Fibroblast of skin of abdomen (primary cell): ENCODE results near the gene GMDS.

Source experiments
- DNase-seq: peaks from one replicate; pipeline ENCODE4 v3.0.0-alpha.2; 2013

GMDS gene

DNA sequence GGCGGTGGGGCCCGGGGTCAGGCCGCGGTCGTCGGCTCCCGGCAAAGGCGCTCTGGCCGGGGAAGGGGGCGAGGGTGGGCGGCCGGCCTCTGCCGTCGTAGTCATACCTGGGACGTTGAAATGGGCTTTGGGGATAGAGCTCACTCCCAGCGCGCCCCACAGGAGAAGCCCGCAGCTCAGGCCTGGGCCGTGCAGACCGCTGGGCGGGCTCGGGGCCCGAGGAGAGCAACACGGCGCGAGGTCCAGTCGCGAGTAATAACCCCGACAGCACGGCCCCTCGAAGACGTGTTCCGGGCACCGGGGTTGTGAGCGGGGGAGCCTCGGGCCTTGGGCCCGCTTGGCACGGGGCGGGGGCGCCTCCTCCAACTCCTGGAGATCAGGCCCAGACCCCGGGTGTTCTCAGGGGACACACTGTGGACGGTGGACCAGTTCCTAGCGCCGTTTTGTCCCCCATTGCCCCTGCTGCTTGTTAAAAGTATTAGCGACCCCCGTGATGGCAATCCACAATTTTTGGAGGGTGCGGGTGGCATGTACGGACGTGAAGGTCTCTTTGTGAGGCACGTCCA is 624.8 kb downstream of the GMDS start:
- DNase-seq, result no peak

DNA sequence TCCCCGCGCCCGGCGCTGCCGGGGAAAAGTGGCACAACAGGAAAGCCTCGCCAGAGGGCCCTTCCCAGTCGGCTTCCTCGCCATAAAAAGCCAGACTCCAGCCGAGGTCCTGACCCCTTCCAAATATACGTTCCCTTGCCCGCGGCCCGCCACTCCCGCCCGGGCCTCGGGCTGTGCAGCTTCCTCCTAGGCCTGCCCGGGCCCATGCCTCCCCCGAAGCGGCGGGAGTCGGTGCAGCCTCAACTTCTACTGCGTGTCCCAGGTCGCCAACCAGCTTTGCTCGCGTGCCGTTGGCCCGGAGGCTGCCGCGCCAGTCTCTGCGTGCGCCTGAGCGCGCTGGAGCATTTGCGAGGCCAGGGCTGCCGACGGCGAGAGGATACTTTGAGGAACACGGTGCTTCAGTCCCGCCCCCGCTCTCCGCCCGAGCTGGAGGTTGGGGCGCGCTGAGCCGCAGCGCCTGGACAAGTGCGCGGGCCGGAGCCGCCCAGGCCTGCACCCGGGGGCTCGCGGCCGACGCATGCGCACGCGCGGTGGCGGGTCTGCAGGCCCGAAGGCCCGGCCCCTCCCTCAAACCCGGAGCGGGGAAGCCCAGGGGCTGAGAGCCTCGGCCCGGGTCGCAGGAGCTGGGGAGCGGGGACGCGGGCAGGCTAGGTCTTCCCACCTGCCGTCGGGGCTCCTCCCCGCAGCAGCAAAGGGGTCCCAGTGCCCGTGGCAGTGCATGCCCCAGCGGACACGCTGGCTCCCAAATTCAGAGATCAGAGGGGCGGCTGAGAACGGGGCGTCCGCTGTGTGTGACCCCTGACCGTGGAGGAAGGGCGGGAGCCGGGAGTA is 625.5 kb downstream of the GMDS start:
- DNase-seq, result no peak

DNA sequence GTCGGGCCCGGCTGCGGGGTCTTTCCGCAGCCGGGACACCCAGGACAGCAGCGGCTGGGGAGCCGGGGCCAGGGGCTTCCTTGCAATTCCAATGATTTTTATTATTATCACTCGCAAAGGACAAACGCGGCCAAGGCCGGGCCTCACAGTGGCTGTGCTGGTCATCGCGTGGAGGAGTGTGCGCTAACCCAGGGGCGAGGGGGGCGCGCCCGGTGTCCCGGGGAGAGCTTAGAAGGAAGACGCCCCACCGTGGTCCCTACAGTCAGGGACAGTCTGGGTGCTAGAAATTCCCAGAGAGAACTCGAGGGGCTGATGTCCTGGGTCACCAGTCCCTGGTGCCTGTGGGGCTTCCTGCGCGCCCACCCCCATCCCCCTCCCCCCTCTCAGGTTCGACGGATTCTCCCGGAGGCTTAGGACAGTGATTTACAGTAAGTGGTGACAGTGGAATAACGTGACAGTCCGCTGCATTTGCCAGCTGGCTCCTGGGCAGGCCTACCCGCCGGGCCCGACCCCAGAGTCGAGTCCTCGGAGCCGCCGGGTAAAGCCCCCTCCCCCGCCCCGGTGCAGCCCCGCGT is 626.2 kb downstream of the GMDS start:
- no peak for DNase-seq

DNA sequence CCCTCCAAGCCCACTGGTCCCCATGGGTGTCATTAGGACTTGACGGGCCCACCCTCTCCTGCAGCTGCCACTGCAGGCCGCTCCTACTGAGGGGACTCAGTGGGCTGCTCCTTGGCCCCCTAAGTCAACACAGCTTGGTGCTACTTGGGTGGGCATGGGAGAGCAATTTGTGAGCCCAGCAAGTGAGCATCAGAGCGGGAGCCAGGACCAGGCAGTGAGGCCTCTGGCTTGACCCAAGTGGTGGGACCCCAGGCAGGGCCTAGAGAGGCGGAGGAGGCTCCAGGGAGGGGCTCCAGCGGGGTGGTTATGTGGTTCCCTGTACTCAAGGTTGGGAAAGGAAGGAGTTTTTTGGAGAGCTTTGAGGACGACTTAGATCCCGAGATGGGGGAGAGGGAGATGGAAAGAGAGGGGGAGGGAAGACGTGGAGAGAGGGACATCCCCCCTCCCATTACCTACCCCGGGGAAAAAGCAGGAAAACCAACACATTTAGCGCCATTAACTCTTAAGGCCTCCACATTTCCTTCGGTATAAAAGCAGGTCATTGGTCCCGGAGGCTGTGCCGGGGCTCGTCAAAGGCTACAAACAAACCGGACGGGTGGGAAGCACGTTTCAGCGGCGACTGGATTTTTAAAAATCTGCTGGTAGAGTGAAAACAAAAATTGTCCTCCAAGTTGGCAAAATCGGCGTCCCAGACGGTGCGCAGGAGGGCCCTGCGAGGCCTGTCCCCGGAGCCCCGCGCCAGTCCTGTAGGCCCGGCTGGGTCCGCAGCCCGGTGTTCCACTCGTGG is 626.9 kb downstream of the GMDS start:
- DNase-seq, result no peak

DNA sequence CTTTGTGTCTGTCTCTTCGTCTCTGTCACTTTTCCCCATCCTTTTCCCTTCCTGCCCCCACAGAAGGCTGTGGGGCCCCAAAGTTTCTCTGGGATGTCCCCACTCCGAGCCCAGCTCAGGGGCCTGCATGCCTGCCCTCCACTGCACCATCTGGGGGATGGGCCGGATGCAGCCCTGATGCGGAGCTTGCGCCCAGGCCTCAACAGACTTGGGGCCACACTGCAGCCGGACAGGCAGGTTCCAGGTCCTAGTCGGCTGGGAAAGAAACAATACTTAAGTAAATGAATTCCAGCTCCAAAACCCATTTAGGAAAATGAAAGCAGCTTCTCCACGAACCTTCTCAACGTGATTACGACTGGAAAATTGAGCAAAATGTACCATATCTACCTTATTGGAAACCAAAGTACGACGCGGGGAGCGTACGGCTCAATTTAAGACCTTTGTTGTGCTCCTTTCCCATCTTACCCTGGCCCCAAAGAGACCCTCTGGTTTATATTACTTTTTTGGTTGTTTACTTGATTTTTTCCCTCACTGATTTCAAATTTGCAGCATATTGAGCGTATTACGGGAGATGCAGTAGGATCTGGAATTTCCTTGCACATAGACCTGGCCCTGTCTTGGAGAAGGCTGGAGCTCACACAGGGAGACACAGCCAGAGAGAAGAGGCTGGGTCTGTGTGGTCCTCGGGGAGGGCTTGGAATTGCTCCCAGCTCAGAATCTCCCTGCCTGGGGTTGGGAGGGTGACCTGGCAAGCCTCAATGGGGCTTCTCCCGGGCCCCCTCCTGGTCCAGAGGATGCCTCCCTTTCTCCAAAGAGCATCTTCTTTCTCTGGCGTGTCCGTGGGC is 627.7 kb downstream of the GMDS start:
- DNase-seq, result no peak

DNA sequence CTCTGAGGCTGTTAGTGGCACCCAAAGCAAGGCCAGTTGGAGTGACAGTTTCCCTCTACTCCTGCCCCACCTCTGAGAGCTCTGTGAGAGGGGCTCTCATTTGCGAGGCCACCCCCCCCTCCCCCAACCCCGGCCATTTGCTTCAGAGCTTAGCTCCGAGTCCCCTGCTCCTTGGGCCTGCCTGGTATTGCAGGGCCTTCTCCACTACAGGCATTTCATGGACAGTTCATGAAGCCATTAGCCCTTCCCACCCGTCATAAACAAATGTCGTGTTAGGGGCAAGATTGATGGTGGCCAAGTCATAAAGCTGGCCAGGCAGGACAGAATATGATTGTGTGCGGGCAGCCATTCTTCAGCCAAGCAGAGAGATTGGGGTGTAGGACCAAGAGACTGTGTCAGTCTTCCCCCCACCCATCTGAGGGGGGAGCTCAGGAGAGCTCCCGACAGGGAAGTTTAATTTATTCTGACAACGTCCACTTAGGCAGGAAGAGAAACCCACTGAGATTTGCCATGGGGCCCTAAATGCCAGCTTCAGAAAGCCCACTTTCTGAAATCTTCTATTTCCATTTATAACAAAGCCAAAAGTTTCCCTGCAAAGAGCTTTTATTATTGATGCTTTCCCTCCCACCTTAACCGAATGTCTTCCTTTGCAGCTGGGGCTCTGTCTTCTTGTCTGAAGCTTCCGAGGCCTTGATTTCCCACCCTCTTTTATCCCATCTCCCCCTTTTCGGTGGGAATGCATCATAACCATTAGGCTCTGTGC is 628.5 kb downstream of the GMDS start:
- DNase-seq, result no peak

DNA sequence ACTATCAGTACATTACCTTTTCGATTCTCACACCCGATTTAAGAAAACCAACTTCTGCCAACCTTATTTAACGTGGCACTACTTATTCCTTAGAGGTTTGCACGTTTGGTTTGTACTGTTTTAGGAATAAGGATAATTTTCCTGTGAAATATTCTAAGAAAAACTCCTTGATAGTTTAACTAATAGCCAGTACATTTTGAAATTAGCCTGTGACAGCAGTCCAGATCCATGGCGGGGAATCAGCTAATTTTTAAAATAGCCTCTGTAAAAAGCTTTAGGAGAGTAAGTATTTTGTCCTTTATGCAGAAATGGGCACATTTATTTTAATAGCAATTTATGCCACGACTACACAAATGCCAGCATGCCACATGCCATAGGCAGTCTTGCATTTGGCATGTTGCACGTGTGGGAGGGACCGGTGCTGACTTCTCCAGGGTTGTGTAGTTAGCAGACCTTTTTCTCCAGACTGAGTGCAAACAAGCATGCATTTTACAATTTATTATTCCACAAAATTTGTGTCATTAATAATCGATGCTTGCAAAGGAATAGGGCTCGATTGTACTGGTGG is 629.5 kb downstream of the GMDS start:
- DNase-seq, result no peak

DNA sequence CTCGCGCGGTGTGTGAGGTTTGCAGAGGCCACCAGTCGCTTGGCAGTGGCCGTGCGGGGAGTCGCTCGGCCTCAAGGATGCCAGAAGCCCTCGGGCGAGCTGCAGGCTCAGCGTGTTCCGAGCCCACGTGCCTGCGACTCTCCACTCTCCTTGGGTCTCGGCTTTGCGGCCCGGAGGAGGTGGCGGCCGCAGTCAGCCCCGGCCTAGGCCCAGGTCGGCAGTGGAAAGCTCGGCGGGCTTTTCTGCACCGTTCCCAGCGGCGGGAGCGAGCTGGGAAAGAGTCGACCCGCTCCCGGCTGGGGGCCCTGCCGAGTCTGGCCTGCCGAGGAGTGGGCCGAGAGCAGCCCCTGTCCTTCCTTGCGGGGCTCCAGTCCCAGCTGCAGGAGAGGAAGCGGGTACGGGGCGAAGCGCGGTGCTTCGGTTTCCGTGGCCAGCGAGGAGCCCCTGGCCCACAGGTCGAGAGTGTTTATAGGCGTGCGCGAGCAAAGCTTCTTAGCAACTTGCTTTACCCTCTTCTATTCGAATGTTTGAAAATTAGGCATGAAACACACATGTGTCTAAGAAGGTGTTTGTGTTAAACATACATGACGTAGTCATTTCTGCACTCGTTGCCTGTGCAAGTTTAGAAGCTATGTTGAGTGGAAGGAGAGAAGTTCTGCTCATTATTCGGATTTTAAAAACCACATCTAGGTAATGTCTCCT is 630.1 kb downstream of the GMDS start:
- no peak for DNase-seq

DNA sequence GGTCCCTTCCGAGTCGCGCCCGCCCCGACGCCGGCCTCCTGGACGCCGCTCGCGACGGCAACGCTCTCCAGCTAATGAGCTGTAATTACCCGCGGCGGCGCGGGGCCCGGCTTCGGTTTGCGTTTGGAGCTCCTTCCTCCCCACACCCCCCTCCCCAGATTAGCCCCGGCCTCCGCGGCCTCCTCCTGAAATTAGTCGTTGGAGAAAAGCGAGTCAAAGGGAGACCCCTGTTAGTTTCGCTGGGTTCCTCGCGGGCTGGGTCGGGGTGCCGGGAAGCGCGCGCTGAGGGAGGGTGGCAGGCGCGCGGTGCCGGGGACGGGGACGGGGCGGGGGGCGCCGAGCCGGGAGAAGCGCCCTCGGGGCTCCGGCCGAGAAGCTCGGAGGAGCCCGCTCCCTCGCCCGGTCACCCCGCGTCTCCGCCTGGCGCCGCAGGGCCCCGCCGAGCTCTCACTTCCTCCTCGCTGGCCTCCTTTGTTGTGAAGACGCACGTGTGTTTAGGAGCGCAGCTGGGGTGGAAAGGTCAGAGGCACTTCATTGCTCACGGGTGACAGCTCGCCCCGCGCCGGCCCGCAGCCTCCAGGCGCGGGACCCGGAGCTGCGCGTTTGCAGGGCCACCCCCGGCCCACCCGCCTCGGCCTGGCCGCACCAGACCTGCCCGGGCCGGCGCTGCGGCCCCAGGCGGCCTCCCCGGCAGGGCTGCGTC is 630.8 kb downstream of the GMDS start:
- no peak for DNase-seq

DNA sequence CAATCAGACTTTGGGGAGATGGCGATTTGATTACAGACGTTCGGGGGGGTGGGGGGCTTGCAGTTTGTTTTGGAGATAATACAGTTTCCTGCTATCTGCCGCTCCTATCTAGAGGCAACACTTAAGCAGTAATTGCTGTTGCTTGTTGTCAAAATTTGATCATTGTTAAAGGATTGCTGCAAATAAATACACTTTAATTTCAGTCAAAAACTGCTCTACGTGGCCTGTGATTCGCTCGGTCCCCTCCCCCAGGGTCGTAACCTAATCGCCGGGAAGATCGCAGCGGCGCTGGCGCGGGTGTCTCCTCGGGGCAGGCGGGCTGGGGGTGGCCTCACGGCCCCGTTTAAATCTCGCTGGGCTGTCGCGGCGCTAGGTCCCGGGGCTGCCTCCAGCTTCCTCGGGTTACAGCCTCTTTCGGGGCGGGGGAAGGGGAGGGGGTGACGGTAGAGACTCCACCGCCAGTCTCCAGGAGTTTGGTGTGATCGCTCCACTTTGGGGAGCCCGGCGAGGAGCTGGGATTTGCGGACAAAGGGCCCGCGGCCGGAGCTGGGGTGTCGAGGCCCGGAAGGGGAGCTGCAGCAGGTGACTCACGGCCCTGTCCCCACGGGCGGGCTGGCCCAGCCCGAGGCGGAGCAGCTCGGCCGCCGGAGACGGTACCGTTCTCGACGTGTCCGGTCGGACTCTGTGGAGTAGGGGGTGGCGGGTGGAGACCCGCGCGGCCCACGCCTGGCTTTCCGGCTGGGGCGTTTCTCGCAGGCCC is 631.5 kb downstream of the GMDS start:
- DNase-seq, result no peak

DNA sequence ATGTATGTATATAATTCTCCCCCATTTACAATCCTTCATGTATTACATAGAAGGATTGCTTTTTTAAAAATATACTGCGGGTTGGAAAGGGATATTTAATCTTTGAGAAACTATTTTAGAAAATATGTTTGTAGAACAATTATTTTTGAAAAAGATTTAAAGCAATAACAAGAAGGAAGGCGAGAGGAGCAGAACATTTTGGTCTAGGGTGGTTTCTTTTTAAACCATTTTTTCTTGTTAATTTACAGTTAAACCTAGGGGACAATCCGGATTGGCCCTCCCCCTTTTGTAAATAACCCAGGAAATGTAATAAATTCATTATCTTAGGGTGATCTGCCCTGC is 632.1 kb downstream of the GMDS start:
- DNase-seq, result no peak

DNA sequence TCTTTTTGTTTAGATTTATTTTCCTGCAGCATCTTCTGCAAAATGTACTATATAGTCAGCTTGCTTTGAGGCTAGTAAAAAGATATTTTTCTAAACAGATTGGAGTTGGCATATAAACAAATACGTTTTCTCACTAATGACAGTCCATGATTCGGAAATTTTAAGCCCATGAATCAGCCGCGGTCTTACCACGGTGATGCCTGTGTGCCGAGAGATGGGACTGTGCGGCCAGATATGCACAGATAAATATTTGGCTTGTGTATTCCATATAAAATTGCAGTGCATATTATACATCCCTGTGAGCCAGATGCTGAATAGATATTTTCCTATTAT is 632.5 kb downstream of the GMDS start:
- DNase-seq, result peak; percentile 64

DNA sequence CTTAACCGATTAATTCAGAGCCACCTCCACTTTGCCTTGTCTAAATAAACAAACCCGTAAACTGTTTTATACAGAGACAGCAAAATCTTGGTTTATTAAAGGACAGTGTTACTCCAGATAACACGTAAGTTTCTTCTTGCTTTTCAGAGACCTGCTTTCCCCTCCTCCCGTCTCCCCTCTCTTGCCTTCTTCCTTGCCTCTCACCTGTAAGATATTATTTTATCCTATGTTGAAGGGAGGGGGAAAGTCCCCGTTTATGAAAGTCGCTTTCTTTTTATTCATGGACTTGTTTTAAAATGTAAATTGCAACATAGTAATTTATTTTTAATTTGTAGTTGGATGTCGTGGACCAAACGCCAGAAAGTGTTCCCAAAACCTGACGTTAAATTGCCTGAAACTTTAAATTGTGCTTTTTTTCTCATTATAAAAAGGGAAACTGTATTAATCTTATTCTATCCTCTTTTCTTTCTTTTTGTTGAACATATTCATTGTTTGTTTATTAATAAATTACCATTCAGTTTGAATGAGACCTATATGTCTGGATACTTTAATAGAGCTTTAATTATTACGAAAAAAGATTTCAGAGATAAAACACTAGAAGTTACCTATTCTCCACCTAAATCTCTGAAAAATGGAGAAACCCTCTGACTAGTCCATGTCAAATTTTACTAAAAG is 633.0 kb downstream of the GMDS start:
- DNase-seq, result no peak

DNA sequence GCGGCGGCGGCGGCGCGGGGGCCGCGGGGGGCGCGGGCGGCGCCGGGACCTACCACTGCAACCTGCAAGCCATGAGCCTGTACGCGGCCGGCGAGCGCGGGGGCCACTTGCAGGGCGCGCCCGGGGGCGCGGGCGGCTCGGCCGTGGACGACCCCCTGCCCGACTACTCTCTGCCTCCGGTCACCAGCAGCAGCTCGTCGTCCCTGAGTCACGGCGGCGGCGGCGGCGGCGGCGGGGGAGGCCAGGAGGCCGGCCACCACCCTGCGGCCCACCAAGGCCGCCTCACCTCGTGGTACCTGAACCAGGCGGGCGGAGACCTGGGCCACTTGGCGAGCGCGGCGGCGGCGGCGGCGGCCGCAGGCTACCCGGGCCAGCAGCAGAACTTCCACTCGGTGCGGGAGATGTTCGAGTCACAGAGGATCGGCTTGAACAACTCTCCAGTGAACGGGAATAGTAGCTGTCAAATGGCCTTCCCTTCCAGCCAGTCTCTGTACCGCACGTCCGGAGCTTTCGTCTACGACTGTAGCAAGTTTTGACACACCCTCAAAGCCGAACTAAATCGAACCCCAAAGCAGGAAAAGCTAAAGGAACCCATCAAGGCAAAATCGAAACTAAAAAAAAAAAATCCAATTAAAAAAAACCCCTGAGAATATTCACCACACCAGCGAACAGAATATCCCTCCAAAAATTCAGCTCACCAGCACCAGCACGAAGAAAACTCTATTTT is 633.7 kb downstream of the GMDS start:
- no peak for DNase-seq

DNA sequence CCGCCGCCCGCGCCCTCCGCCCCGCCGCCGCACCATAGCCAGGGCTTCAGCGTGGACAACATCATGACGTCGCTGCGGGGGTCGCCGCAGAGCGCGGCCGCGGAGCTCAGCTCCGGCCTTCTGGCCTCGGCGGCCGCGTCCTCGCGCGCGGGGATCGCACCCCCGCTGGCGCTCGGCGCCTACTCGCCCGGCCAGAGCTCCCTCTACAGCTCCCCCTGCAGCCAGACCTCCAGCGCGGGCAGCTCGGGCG is 634.2 kb downstream of the GMDS start:
- no peak for DNase-seq

DNA sequence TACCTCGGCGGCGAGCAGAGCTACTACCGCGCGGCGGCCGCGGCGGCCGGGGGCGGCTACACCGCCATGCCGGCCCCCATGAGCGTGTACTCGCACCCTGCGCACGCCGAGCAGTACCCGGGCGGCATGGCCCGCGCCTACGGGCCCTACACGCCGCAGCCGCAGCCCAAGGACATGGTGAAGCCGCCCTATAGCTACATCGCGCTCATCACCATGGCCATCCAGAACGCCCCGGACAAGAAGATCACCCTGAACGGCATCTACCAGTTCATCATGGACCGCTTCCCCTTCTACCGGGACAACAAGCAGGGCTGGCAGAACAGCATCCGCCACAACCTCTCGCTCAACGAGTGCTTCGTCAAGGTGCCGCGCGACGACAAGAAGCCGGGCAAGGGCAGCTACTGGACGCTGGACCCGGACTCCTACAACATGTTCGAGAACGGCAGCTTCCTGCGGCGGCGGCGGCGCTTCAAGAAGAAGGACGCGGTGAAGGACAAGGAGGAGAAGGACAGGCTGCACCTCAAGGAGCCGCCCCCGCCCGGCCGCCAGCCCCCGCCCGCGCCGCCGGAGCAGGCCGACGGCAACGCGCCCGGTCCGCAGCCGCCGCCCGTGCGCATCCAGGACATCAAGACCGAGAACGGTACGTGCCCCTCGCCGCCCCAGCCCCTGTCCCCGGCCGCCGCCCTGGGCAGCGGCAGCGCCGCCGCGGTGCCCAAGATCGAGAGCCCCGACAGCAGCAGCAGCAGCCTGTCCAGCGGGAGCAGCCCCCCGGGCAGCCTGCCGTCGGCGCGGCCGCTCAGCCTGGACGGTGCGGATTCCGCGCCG is 634.7 kb downstream of the GMDS start:
- no peak for DNase-seq
